Transverse colon (tissue), 3 donors: Measurements from ENCODE around the gene UBASH3B.

ENCODE experiments used
- CTCF ChIP-seq, 5 experiments: fragments of 200-600 bp in 3 of 5; fragments of 450-650 bp in 2 of 5; sonication (generic) in 3 of 5; IDR thresholded peaks; 1 replicate in 2 of 5; 2 replicates in 3 of 5; pipeline ENCODE4 v1.5.1; 2016 to 2017; ENCODE audit warnings: antibody characterized with exemption in 5 of 5, inconsistent platforms in 3 of 5, mild to moderate bottlenecking in 2 of 5, moderate library complexity in 1 of 5
- POLR2A ChIP-seq: fragments of 450-650 bp; IDR thresholded peaks from one replicate; pipeline ENCODE4 v1.6.1; 2016; ENCODE audit warnings: antibody characterized with exemption, mild to moderate bottlenecking, moderate library complexity

- TF ChIP-seq CTCF (IDR thresholded peaks at IDR 0.05) (no peak), POLR2A (no peak)
Observed at GRCh38 chr11:122625976-122626665, 29.4 kb upstream of the UBASH3B start.
